K562 (cell line): Measurements from ENCODE around the gene COL23A1. TPM values are rescaled to one million over a fixed set of nuclear protein-coding genes. Genes with fewer than 3 reads are reported as not detected.

Source experiments
- ATAC-seq: fragments of 200-7000 bp; cut with Tn5 transposase; 3 replicates; pipeline ENCODE4 v1.9.1; 2020; ENCODE audit warnings: moderate library complexity
- BruUV-seq: library from RNA; stranded (reverse); fragments of 400-500 nt; replicated peaks from 2 replicates; lab custom pipeline; 2021; lab: Mats Ljungman, UMichigan
- CTCF ChIA-PET: fragments of 300-600 bp; formaldehyde crosslinking; extraction: SDS; loops from one replicate; lab custom pipeline; 2021; ENCODE audit warnings: low intra/inter-chr PET ratio; lab: Yijun Ruan, JAX
- POLR2A ChIA-PET: fragments of 300-600, 350-650 bp; sonication (Branson Sonifier 250); formaldehyde crosslinking; extraction: SDS; loops from one replicate; lab custom pipeline; 2021; ENCODE audit warnings: antibody characterized with exemption, inconsistent platforms; lab: Yijun Ruan, JAX
- DNase-seq, 4 experiments: peaks; one replicate each; pipeline versions ENCODE4 v3.0.0 to v3.0.0-alpha.2; 2011 to 2018; ENCODE audit warnings: low spot score in 3 of 4, mixed read lengths in 3 of 4; ENCODE audit errors: extremely low read depth in 1 of 4
- FAIRE-seq: peaks from 2 replicates; lab custom pipeline; 2011; peaks lifted over from hg19 to GRCh38; lab: Jason Lieb, UNC
- H2AFZ ChIP-seq: 2 replicates; pipeline ENCODE4 v1.6.0; 2011; ENCODE audit warnings: low read depth, low read length, control low read depth, inconsistent platforms
- H3K27ac ChIP-seq: fragments of 200-600 bp; 3 replicates; pipeline ENCODE4 v1.8.0; 2011; ENCODE audit warnings: low read depth, mild to moderate bottlenecking, control low read depth, inconsistent platforms, low read length, moderate library complexity, mixed read lengths; ENCODE audit errors: extremely low read depth
- H3K27me3 ChIP-seq, 2 experiments: fragments of 300-600 bp in 1 of 2; 2 replicates in 1 of 2; 3 replicates in 1 of 2; pipeline versions ENCODE4 v1.6.0 to v1.8.0; 2011; ENCODE audit warnings: inconsistent platforms in 2 of 2, low read length in 2 of 2, mild to moderate bottlenecking in 1 of 2, mixed read lengths in 1 of 2, moderate library complexity in 1 of 2; ENCODE audit not compliant: control insufficient read depth in 2 of 2, insufficient read depth in 2 of 2
- H3K36me3 ChIP-seq: fragments of 300-600 bp; 3 replicates; pipeline ENCODE4 v1.8.0; 2011; ENCODE audit warnings: mild to moderate bottlenecking, low read length, inconsistent platforms; ENCODE audit not compliant: control insufficient read depth, insufficient read depth
- H3K4me1 ChIP-seq, 2 experiments: fragments of 200-600 bp in 1 of 2; replicated peaks in 1 of 2; 2 replicates in 1 of 2; 3 replicates in 1 of 2; pipeline versions ENCODE4 v1.5.1 to v1.8.0; 2011; ENCODE audit warnings: inconsistent platforms in 2 of 2, low read length in 2 of 2, mild to moderate bottlenecking in 1 of 2, mixed read lengths in 1 of 2, moderate library complexity in 1 of 2; ENCODE audit not compliant: control insufficient read depth in 2 of 2, insufficient read depth in 2 of 2
- H3K4me2 ChIP-seq: 2 replicates; pipeline ENCODE4 v1.6.1; 2011; ENCODE audit warnings: low read length, control low read depth, inconsistent platforms, mixed read lengths; ENCODE audit not compliant: insufficient read depth
- H3K4me3 ChIP-seq: fragments of 200-600 bp; sonication (generic), shearing (Covaris generic); 2 replicates; pipeline ENCODE4 v1.5.1; 2016; ENCODE audit warnings: control low read depth, inconsistent platforms
- H3K79me2 ChIP-seq: fragments of 200-600 bp; 3 replicates; pipeline ENCODE4 v1.8.0; 2011; ENCODE audit warnings: low read length, inconsistent platforms; ENCODE audit not compliant: control insufficient read depth, insufficient read depth
- H3K9ac ChIP-seq, 2 experiments: 2 replicates each; pipeline versions ENCODE4 v1.6.0 to v1.6.1; 2011; ENCODE audit warnings: low read depth in 2 of 2, low read length in 2 of 2, control low read depth in 1 of 2, inconsistent platforms in 1 of 2, mild to moderate bottlenecking in 1 of 2, mixed read lengths in 1 of 2; ENCODE audit not compliant: insufficient read depth in 1 of 2
- H3K9me1 ChIP-seq: one replicate; pipeline ENCODE4 v1.6.0; 2011; ENCODE audit warnings: inconsistent platforms, mild to moderate bottlenecking, low read length, moderate library complexity; ENCODE audit not compliant: control insufficient read depth, insufficient read depth
- H3K9me3 ChIP-seq: replicated peaks from 2 replicates; pipeline ENCODE4 v1.5.1; 2011; ENCODE audit warnings: low read depth, low read length, inconsistent platforms; ENCODE audit not compliant: control insufficient read depth, insufficient read depth
- H4K20me1 ChIP-seq: replicated peaks from 2 replicates; pipeline ENCODE4 v1.6.1; 2011; ENCODE audit warnings: low read length, inconsistent platforms, mixed read lengths; ENCODE audit not compliant: control insufficient read depth, insufficient read depth
- IFI16 ChIP-seq: fragments of 250-450 bp; sonication (Bioruptor Pico); IDR thresholded peaks from 2 replicates; pipeline ENCODE4 v2.1.2; 2022; ENCODE audit warnings: mild to moderate bottlenecking, inconsistent platforms
- MTA1 ChIP-seq: fragments of 450-650 bp; IDR thresholded peaks from 2 replicates; pipeline ENCODE4 v1.6.1; 2017; ENCODE audit warnings: borderline replicate concordance
- MTA2 ChIP-seq: fragments of 450-650 bp; IDR thresholded peaks from 2 replicates; pipeline ENCODE4 v1.6.1; 2016; ENCODE audit warnings: low read depth
- NR2F6 ChIP-seq: fragments of 450-650 bp; formaldehyde crosslinking; IDR thresholded peaks from 2 replicates; pipeline ENCODE4 v1.4.0; 2020; ENCODE audit warnings: mild to moderate bottlenecking
- PHB ChIP-seq: fragments of 250-450 bp; sonication (Bioruptor Pico); IDR thresholded peaks from 2 replicates; pipeline ENCODE4 v1.5.0; 2021
- ZKSCAN1 ChIP-seq: fragments of 150-350 bp; IDR thresholded peaks from 2 replicates; pipeline ENCODE4 v1.6.1; 2016; ENCODE audit warnings: low read depth, low read length
- WGBS: fragments of 100-300 bp; shearing (Covaris generic); methylation state at CpG from one replicate; pipeline ENCODE4 v1.1.6; 2016; ENCODE audit warnings: low coverage, mixed read lengths; ENCODE audit not compliant: insufficient coverage; ENCODE audit errors: missing lambda C conversion rate; 5-methylcytosine and 5-hydroxymethylcytosine counted together
- in situ Hi-C: fragments of 300-500 bp; cut with MboI; formaldehyde crosslinking; loops from 4 replicates; pipeline ENCODE4 v1.15.0; 2018; ENCODE audit warnings: inconsistent platforms, mixed read lengths
- intact Hi-C: fragments of 100-400 bp; cut with micrococcal nuclease; formaldehyde crosslinking; loops from 2 replicates; pipeline ENCODE4 v1.14.2; 2022
- polyA plus RNA-seq, 8 experiments: library from polyadenylated mRNA; depleted of rRNA in 4 of 8; stranded (reverse) in 5 of 8; unstranded in 3 of 8; fragments of >200 nt; fragmentation: Nextera tagmentation in 2 of 8; fragmentation: Illumina TruSeq in 1 of 8; extraction: Ambion mirVana in 2 of 8; extraction: Trizol in 1 of 8; gene quantifications; 2 replicates each; pipeline versions ENCODE4 v1.2.1 to v1.2.3, GENCODE V29; 2011 to 2014; ENCODE audit warnings: inconsistent platforms in 1 of 8, missing spikeins in 1 of 8
- total RNA-seq, 7 experiments: library from RNA; depleted of rRNA in 6 of 7; stranded (reverse); fragments of >200 nt in 6 of 7; fragmentation: Illumina TruSeq in 2 of 7; extraction: Trizol in 2 of 7; gene quantifications; 2 replicates each; pipeline versions ENCODE4 v1.2.1 to v1.2.3, GENCODE V29; 2011 to 2021; ENCODE audit warnings: low replicate concordance in 1 of 7
- TF ChIP-seq, protein P1 (sequence below): fragments of 250-450 bp; sonication (Bioruptor Pico); IDR thresholded peaks from 2 replicates; pipeline ENCODE4 v1.5.0; 2022; ENCODE audit warnings: mild to moderate bottlenecking

The COL23A1 gene
- total and polyA plus RNA-seq, 9 of the 15 experiments (the other 6 are each of a cell fraction or from before 2014, with no cell fraction given): 0.09 TPM; not detected in 8

- FAIRE-seq (no peak), ATAC-seq (no peak), DNase-seq (no peak)
- Histone ChIP-seq H3K4me3 (no peak overlapping the region), H2AFZ (no peak overlapping the region), H3K36me3 (no peaks in the 10 kb centered on the region), H3K4me1 (no peaks in the 10 kb centered on the region), H3K27me3 (peaks cover 2 to 42% of the 10 kb centered on the region in 2 experiments; a peak in 4 of 5 replicates), H3K9ac (no peak overlapping the region), H3K27ac (no peak overlapping the region), H4K20me1 (no peaks in the 10 kb centered on the region), H3K79me2 (no peaks in the 10 kb centered on the region), H3K9me3 (no peaks in the 10 kb centered on the region), H3K9me1 (no peaks in the 10 kb centered on the region), H3K4me2 (no peak overlapping the region)
- in situ Hi-C loops (no loop called here), intact Hi-C loops (no loop called here)
- 14% methylated on average over 10 of the region's 10 CpGs for WGBS
- CTCF ChIA-PET: no interaction called here
- POLR2A ChIA-PET: no interaction called here
- BruUV-seq: no TSS peak
- TF ChIP-seq, protein P1, sequence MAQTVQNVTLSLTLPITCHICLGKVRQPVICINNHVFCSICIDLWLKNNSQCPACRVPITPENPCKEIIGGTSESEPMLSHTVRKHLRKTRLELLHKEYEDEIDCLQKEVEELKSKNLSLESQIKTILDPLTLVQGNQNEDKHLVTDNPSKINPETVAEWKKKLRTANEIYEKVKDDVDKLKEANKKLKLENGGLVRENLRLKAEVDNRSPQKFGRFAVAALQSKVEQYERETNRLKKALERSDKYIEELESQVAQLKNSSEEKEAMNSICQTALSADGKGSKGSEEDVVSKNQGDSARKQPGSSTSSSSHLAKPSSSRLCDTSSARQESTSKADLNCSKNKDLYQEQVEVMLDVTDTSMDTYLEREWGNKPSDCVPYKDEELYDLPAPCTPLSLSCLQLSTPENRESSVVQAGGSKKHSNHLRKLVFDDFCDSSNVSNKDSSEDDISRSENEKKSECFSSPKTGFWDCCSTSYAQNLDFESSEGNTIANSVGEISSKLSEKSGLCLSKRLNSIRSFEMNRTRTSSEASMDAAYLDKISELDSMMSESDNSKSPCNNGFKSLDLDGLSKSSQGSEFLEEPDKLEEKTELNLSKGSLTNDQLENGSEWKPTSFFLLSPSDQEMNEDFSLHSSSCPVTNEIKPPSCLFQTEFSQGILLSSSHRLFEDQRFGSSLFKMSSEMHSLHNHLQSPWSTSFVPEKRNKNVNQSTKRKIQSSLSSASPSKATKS (CRISPR knock-in tag): no peak
- TF ChIP-seq MTA1 (no peak), MTA2 (no peak), IFI16 (CRISPR knock-in tag) (no peak), ZKSCAN1 (0 out of 2 replicates have a peak, but pooled peaks have one; percentile 18), NR2F6 (CRISPR knock-in tag) (no peak), PHB (no peak)
Observed at GRCh38 chr5:178403956-178404600, 186.1 kb downstream of the COL23A1 start.
